HepG2 (cell line): ENCODE measurements around the gene OTOP3. TPM values are rescaled to one million over a fixed set of nuclear protein-coding genes. Genes with fewer than 3 reads are reported as not detected.
A peak's percentile ranks its signal among the peaks of the same experiment; 100 is the strongest.

Source experiments
- ARID5B ChIP-seq: IDR thresholded peaks from 2 replicates; pipeline ENCODE4 v1.4.0; 2020; ENCODE audit warnings: mild to moderate bottlenecking, missing genetic modification reagents
- EEA1 ChIP-seq: sonication (generic); formaldehyde crosslinking; IDR thresholded peaks from 2 replicates; pipeline ENCODE4 v1.5.1; 2020; ENCODE audit warnings: mild to moderate bottlenecking, missing genetic modification reagents, borderline replicate concordance
- FOSL2 ChIP-seq: sonication (generic); formaldehyde crosslinking; IDR thresholded peaks from 2 replicates; pipeline ENCODE4 v1.4.0; 2020; ENCODE audit warnings: missing genetic modification reagents
- FOXC1 ChIP-seq: sonication (generic); formaldehyde crosslinking; IDR thresholded peaks from 2 replicates; pipeline ENCODE4 v1.8.0; 2022; ENCODE audit warnings: mild to moderate bottlenecking, missing genetic modification reagents, borderline replicate concordance
- GZF1 ChIP-seq: sonication (generic); formaldehyde crosslinking; IDR thresholded peaks from 2 replicates; pipeline ENCODE4 v1.5.1; 2020; ENCODE audit warnings: mild to moderate bottlenecking, missing genetic modification reagents
- HNF1A ChIP-seq, 2 experiments: sonication (generic) in 1 of 2; formaldehyde crosslinking in 1 of 2; IDR thresholded peaks; 2 replicates each; pipeline versions ENCODE4 v1.4.0 to v1.6.1; 2016 to 2020; ENCODE audit warnings: borderline replicate concordance in 1 of 2, low read depth in 1 of 2, mild to moderate bottlenecking in 1 of 2, missing genetic modification reagents in 1 of 2
- MAZ ChIP-seq, 2 experiments: sonication (generic) in 1 of 2; formaldehyde crosslinking in 1 of 2; IDR thresholded peaks; 2 replicates each; pipeline versions ENCODE4 v1.5.0 to v1.6.1; 2012 to 2020; ENCODE audit warnings: low read depth in 2 of 2, mild to moderate bottlenecking in 2 of 2, borderline replicate concordance in 1 of 2, improper control_type of control experiment in 1 of 2, low read length in 1 of 2, missing genetic modification reagents in 1 of 2, moderate library complexity in 1 of 2
- NFIB ChIP-seq: sonication (generic); formaldehyde crosslinking; IDR thresholded peaks from 2 replicates; pipeline ENCODE4 v1.9.0; 2021; ENCODE audit warnings: missing genetic modification reagents, mild to moderate bottlenecking, borderline replicate concordance
- RAD21 ChIP-seq: fragments of 450-650 bp; formaldehyde crosslinking; IDR thresholded peaks from 2 replicates; pipeline ENCODE4 v1.5.0; 2020; ENCODE audit warnings: mild to moderate bottlenecking
- SKIL ChIP-seq: sonication (generic); formaldehyde crosslinking; IDR thresholded peaks from 2 replicates; pipeline ENCODE4 v1.8.0; 2022; ENCODE audit warnings: missing genetic modification reagents, mild to moderate bottlenecking, moderate library complexity, borderline replicate concordance
- SRY ChIP-seq: sonication (generic); formaldehyde crosslinking; IDR thresholded peaks from 2 replicates; pipeline ENCODE4 v1.8.0; 2022; ENCODE audit warnings: mild to moderate bottlenecking, missing genetic modification reagents
- ZNF17 ChIP-seq: sonication (generic); formaldehyde crosslinking; IDR thresholded peaks from 2 replicates; pipeline ENCODE4 v1.5.0; 2020; ENCODE audit warnings: mild to moderate bottlenecking, missing genetic modification reagents
- ZNF354B ChIP-seq: sonication (generic); formaldehyde crosslinking; IDR thresholded peaks from 2 replicates; pipeline ENCODE4 v1.8.0; 2022; ENCODE audit warnings: mild to moderate bottlenecking, missing genetic modification reagents
- ZNF883 ChIP-seq: sonication (generic); formaldehyde crosslinking; IDR thresholded peaks from 2 replicates; pipeline ENCODE4 v1.5.1; 2020; ENCODE audit warnings: mild to moderate bottlenecking, missing genetic modification reagents; ENCODE audit errors: not compliant biosample characterization
- polyA plus RNA-seq, 8 experiments: library from polyadenylated mRNA; depleted of rRNA in 3 of 8; stranded (reverse) in 7 of 8; unstranded in 1 of 8; fragments of >200 nt; fragmentation: Illumina TruSeq in 4 of 8; extraction: Trizol in 4 of 8; gene quantifications; 2 replicates each; pipeline versions ENCODE4 v1.2.1 to v1.2.3, GENCODE V29; 2011 to 2016; ENCODE audit warnings: low read depth in 4 of 8, missing spikeins in 1 of 8, mixed read lengths in 1 of 8; ENCODE audit not compliant: insufficient read depth in 1 of 8
- total RNA-seq, 5 experiments: library from RNA; depleted of rRNA; stranded (reverse); fragments of >200 nt; fragmentation: Illumina TruSeq; extraction: Trizol; gene quantifications; 2 replicates each; pipeline ENCODE4 v1.2.3, GENCODE V29; 2016; ENCODE audit warnings: low read depth in 1 of 5

The OTOP3 gene
- total and polyA plus RNA-seq, 2 of the 13 experiments (the other 11 are each of a cell fraction or from before 2014, with no cell fraction given), result not detected

- TF ChIP-seq ARID5B (CRISPR knock-in tag) (peak; percentile 68), HNF1A (IDR thresholded peaks at IDR 0.05; ENCODE audit: low read depth) (no peak), HNF1A (CRISPR knock-in tag; IDR thresholded peaks at IDR 0.05; ENCODE audit: borderline replicate concordance) (peak; percentile 70), FOXC1 (CRISPR knock-in tag) (peak; percentile 88; the same call in 1 of the 2 replicates), ZNF17 (CRISPR knock-in tag) (no peak), MAZ (IDR thresholded peaks at IDR 0.05; ENCODE audit: borderline replicate concordance, low read depth, low read length) (no peak), MAZ (CRISPR knock-in tag; IDR thresholded peaks at IDR 0.05; ENCODE audit: low read depth) (peak; percentile 68; the same call in 1 of the 2 replicates), ZNF883 (CRISPR knock-in tag) (peak; percentile 81), FOSL2 (CRISPR knock-in tag) (peak; percentile 76), ZNF354B (CRISPR knock-in tag) (0 out of 2 replicates have a peak, but pooled peaks have one; percentile 58), RAD21 (peak; percentile 88), SRY (CRISPR knock-in tag) (peak; percentile 24; the same call in 1 of the 2 replicates), GZF1 (0 out of 2 replicates have a peak, but pooled peaks have one; percentile 35), SKIL (CRISPR knock-in tag) (peak; percentile 47; the same call in 1 of the 2 replicates), NFIB (CRISPR knock-in tag) (no peak), EEA1 (CRISPR knock-in tag) (peak; percentile 72; the same call in 1 of the 2 replicates)
Measured at GRCh38 chr17:74960570-74961342, 25.1 kb downstream of the OTOP3 start (continued).
